ENCODE results near the gene NTSR1.

The NTSR1 gene

DNA sequence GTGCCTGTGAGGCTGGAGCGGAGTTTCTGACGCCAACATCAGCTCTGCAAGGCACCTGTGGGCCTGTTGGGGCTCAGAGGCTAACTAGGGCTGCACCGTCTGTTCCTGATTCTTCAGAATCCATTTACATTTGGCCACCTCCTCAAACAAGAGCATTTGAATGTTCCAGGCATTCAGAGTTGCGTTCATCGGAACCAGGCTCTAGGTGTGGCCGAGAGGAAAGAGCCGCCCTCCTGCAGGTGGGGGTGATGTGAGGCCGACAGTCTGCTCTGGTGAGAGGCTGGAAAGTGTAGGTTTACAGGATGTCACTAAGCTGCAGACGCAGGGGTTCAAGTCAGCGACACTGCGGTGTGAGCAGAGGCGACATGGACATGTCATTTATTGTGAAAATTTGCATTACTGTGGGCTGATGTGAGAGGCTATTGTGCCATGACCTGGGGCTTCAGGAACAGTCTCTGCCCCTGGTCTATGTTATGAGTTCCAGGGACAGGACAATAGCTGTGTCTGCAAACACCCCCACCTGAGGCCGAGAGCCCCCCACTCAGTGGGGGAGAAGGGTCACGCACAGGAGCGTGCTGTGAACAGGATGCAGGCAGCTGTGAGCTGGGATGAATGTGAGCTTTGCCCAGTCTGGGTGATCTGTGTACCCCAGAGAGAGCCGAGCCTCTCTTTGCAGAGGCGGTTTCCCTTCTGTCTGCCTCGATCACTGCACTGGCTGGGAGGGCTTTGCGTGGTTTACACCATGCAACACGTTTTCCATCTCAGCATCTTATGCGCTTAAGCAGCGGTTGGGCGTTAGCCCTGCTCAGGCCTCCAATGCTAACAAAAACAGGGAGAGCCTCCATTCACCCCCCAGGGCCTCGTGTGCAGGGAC lies 45.3 kb upstream of the NTSR1 start:
- no peak overlapping the region for H3K4me3 ChIP-seq (ENCODE audit: low read depth, low read length)
- no peak for DNase-seq (ENCODE audit: low read depth)
- TF ChIP-seq, protein P1, sequence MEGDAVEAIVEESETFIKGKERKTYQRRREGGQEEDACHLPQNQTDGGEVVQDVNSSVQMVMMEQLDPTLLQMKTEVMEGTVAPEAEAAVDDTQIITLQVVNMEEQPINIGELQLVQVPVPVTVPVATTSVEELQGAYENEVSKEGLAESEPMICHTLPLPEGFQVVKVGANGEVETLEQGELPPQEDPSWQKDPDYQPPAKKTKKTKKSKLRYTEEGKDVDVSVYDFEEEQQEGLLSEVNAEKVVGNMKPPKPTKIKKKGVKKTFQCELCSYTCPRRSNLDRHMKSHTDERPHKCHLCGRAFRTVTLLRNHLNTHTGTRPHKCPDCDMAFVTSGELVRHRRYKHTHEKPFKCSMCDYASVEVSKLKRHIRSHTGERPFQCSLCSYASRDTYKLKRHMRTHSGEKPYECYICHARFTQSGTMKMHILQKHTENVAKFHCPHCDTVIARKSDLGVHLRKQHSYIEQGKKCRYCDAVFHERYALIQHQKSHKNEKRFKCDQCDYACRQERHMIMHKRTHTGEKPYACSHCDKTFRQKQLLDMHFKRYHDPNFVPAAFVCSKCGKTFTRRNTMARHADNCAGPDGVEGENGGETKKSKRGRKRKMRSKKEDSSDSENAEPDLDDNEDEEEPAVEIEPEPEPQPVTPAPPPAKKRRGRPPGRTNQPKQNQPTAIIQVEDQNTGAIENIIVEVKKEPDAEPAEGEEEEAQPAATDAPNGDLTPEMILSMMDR (IDR thresholded peaks at IDR 0.05; ENCODE audit: insufficient read depth, low read depth, low read length, missing control alignments): no peak

DNA sequence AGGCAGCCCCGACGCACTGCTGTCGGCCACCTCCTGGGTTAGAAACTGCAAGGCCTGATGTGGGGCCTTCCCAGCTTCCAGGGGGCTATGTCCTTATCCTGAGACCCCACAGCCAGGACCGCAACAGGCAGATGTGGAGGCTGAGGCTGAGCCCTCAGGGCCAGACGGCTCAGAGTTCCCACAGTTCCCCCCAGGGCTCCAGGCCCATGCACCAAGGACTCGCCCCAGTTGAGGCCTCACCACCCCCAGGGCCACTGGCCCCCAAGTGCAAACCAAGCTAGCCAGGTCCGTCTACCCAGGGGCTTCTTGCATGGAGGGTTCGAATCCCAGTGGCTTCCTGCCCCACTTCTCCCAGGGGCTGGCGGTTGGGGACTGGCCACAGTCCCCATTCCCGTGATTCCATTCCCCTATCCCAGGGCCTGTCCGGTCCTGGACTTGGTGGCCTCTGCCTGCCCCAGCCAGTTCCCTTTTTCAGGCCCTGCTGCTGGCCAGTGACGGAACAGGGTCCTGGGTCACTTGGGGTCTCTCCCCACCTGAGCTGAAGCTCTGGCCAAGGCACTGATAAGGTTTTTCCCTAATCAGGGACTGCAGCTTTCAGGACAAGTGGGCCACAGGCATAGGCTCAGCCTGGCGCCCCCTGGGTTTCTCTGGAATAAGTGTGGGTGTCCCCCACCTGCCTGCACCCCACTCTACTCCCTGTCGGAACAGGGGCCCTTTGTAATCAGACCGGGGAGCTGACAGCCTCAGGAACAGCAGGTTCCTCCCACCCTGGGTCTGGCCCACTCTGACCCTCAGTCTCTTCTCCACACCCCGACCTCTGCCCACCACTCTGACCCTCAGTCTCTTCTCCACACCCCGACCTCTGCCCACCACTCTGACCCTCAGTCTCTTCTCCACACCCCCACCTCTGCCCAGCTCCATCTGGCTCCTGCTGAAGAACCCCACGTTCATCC lies 44.3 kb upstream of the NTSR1 start:
- TF ChIP-seq, protein P1 (IDR thresholded peaks at IDR 0.05; ENCODE audit: insufficient read depth, low read depth, low read length, missing control alignments): no peak

DNA sequence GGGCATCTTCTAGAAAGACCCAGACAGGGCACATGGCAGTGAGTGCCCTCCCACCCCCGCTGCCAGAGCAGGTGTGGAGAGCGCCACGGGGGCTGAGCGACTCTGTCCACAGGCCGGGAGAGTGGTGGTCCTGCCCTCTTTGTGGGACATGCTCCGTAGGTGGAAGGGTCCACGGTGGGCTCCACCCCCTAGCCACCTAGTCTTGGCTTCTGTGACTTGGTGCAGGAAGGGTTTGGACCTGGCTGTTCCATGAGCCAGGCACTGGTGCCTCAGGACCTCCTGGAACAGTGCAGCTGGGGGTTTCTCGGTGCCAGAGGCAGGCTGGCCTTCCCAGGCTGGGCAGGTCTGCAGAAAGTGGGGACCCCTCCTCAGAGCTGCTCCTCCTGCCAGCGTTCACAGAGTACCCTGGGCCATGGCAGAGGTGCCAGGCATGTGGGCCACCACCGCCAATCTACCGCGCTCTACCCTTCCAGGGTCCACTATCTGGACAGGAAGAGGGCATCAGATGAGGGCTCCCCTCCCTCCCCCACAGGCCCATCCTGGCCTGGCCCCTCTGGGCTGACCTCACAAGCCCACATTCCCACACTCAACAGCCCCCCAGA lies 43.4 kb upstream of the NTSR1 start:
- TF ChIP-seq, protein P1 (IDR thresholded peaks at IDR 0.05; ENCODE audit: insufficient read depth, low read depth, low read length, missing control alignments): no peak
- DNase-seq (ENCODE audit: low read depth): no peak
- H3K4me3 ChIP-seq (ENCODE audit: low read depth, low read length): no peak overlapping the region

More for the DNA sequence above, 44.3 kb upstream of the NTSR1 start:
- no peak for DNase-seq (ENCODE audit: low read depth)
- H3K4me3 ChIP-seq (ENCODE audit: low read depth, low read length): no peak overlapping the region

DNA sequence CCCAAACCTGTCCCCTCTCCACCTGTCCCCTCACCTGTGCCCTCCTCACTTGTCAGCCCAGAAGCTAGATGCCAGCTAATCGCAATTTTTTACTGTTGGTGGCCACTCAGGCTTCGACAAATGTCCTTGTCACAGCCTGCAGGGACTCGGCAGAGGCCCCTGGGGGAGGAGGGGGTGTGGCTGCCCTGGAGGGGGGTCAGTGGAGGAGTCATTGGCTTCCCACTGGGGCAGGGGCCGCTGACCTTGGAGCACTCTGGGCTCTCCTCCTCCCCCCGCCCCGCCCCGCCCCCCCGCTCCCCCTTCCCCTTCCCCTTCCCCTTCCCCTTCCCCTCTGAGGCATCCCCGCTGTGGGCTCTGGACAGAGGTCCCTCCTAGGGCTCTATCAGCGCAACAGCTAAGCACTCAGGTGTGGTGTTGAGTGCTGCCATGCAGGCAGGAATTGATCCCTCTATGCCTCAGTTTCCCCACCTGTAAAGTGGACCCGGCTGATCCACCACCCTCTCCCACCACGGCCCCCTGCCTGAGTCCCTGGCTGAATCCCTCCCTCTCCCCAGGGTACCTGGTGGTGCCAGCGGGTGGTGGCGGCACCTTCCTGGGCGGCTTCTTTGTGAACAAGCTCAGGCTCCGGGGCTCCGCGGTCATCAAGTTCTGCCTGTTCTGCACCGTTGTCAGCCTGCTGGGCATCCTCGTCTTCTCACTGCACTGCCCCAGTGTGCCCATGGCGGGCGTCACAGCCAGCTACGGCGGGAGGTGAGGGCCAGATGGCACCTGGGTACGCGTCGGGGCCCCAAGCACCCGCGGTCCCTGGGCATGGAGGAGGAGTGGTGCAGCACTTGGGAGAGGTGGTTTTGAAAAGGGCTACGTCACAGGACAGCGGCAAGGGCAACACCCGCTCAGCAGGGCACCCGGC lies 42.6 kb upstream of the NTSR1 start:
- H3K4me3 ChIP-seq (ENCODE audit: low read depth, low read length): no peak overlapping the region
- TF ChIP-seq, protein P1 (IDR thresholded peaks at IDR 0.05; ENCODE audit: insufficient read depth, low read depth, low read length, missing control alignments): no peak
- no peak for DNase-seq (ENCODE audit: low read depth)

DNA sequence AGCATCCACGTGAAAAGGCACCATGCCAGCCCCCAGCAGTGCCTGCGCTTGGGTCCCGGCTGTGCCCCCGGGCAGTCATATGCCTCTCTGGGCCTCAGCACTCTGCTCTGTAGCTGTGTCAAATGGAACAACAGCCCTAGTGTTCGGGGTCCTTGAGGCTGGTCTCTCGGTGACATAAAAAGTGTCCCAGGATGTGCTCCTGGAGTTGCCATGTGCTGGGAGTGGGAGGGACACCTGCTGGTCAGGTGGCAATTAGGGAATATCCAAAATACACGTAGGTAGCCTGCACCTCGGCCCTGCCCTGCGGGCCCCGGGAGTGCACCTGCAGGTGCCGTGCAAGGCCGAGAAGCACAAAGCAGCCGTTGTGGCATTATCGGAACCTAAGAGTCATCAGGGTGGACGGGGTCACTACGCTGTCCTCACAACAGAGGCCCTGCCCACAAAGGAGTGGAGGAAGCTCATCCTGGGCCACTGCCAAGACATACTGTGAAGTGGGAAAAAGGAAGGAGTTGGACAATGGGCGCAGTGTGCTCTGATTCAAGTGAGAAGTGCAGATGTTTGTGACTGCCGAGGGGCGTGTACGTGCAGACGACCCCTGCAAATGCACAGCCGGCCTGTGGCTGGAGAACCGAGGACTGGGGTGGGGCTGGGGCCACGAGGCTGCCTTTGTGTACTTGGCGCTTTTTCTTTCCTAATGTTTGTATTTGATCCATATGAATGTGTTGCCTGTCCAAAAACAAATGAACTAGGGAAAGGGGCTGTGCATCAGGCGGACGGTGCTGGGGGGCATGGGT lies 41.7 kb upstream of the NTSR1 start:
- H3K4me3 ChIP-seq (ENCODE audit: low read depth, low read length): no peak overlapping the region
- DNase-seq (ENCODE audit: low read depth): no peak
- TF ChIP-seq, protein P1 (IDR thresholded peaks at IDR 0.05; ENCODE audit: insufficient read depth, low read depth, low read length, missing control alignments): no peak
